Osteoblast (primary cell): ENCODE results near the gene IZUMO4. TPM values are rescaled to one million over a fixed set of nuclear protein-coding genes. Genes with fewer than 3 reads are reported as not detected.

ENCODE experiments used
- DNase-seq: peaks from one replicate; pipeline ENCODE4 v3.0.0; 2011; ENCODE audit warnings: low spot score, mixed read lengths; ENCODE audit not compliant: insufficient read length; ENCODE audit errors: missing footprints
- H2AFZ ChIP-seq: 2 replicates; pipeline ENCODE4 v1.6.0; 2011; ENCODE audit warnings: mild to moderate bottlenecking, low read length
- H3K27ac ChIP-seq: 2 replicates; pipeline ENCODE4 v1.5.1; 2011; ENCODE audit warnings: mild to moderate bottlenecking, low read depth, low read length, moderate library complexity
- H3K27me3 ChIP-seq: 2 replicates; pipeline ENCODE4 v1.6.0; 2012; ENCODE audit warnings: mild to moderate bottlenecking, control low read depth, inconsistent platforms, low read length, moderate library complexity; ENCODE audit not compliant: insufficient read depth
- H3K36me3 ChIP-seq: 2 replicates; pipeline ENCODE4 v1.5.1; 2011; ENCODE audit warnings: mild to moderate bottlenecking, low read length, control low read depth, moderate library complexity; ENCODE audit not compliant: insufficient read depth
- H3K4me1 ChIP-seq: 2 replicates; pipeline ENCODE4 v1.5.1; 2011; ENCODE audit warnings: mild to moderate bottlenecking, low read length, control low read depth, moderate library complexity; ENCODE audit not compliant: insufficient read depth
- H3K4me2 ChIP-seq: 2 replicates; pipeline ENCODE4 v1.6.0; 2011; ENCODE audit warnings: mild to moderate bottlenecking, low read length; ENCODE audit not compliant: insufficient read depth
- H3K4me3 ChIP-seq: fragments of 200-600 bp; sonication (generic); 3 replicates; pipeline ENCODE4 v1.5.1; 2012; ENCODE audit warnings: mild to moderate bottlenecking, low read length, inconsistent platforms; ENCODE audit not compliant: insufficient read depth
- H3K79me2 ChIP-seq: 2 replicates; pipeline ENCODE4 v1.6.0; 2012; ENCODE audit warnings: mild to moderate bottlenecking, low read length, control low read depth, inconsistent platforms; ENCODE audit not compliant: insufficient read depth
- H3K9me3 ChIP-seq: 2 replicates; pipeline ENCODE4 v1.5.1; 2011; ENCODE audit warnings: low read depth, low read length, control low read depth
- H4K20me1 ChIP-seq: 2 replicates; pipeline ENCODE4 v1.6.0; 2012; ENCODE audit warnings: mild to moderate bottlenecking, low read length, control low read depth; ENCODE audit not compliant: insufficient read depth
- total RNA-seq: library from RNA; depleted of rRNA; stranded (reverse); fragments of >200 nt; gene quantifications from 2 replicates; pipeline ENCODE4 v1.2.3, GENCODE V29; 2012
- TF ChIP-seq, protein P1 (sequence below): IDR thresholded peaks from 2 replicates; pipeline ENCODE4 v1.5.1; 2011; ENCODE audit warnings: mild to moderate bottlenecking, low read depth, low read length, moderate library complexity; ENCODE audit errors: extremely low read depth

Gene IZUMO4
- total RNA-seq, 1 donor: 0.36 TPM

- Histone ChIP-seq H3K4me3 (no peak overlapping the region), H3K36me3 (peaks cover 44% of the 10 kb centered on the region), H4K20me1 (peaks cover 41% of the 10 kb centered on the region), H3K4me2 (no peak overlapping the region), H3K79me2 (peaks cover 74% of the 10 kb centered on the region), H3K9me3 (no peaks in the 10 kb centered on the region), H3K27me3 (no peaks in the 10 kb centered on the region), H3K4me1 (no peaks in the 10 kb centered on the region), H2AFZ (no peak overlapping the region), H3K27ac (no peak overlapping the region)
- TF ChIP-seq, protein P1, sequence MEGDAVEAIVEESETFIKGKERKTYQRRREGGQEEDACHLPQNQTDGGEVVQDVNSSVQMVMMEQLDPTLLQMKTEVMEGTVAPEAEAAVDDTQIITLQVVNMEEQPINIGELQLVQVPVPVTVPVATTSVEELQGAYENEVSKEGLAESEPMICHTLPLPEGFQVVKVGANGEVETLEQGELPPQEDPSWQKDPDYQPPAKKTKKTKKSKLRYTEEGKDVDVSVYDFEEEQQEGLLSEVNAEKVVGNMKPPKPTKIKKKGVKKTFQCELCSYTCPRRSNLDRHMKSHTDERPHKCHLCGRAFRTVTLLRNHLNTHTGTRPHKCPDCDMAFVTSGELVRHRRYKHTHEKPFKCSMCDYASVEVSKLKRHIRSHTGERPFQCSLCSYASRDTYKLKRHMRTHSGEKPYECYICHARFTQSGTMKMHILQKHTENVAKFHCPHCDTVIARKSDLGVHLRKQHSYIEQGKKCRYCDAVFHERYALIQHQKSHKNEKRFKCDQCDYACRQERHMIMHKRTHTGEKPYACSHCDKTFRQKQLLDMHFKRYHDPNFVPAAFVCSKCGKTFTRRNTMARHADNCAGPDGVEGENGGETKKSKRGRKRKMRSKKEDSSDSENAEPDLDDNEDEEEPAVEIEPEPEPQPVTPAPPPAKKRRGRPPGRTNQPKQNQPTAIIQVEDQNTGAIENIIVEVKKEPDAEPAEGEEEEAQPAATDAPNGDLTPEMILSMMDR: no peak
- DNase-seq: no peak
These were observed 36.2 kb downstream of the IZUMO4 start for GRCh38 chr19:2132731-2133490.

- H4K20me1 ChIP-seq: peaks cover 42% of the 10 kb centered on the region
- no peaks in the 10 kb centered on the region for H3K9me3 ChIP-seq
- no peak overlapping the region for H3K4me2 ChIP-seq
- H3K27me3 ChIP-seq: no peaks in the 10 kb centered on the region
- H3K79me2 ChIP-seq: peaks cover 81% of the 10 kb centered on the region
- no peak overlapping the region for H3K27ac ChIP-seq
- TF ChIP-seq, protein P1: no peak
- peak; percentile 65 for DNase-seq
- peaks cover 42% of the 10 kb centered on the region for H3K36me3 ChIP-seq
- H3K4me1 ChIP-seq: no peaks in the 10 kb centered on the region
- H3K4me3 ChIP-seq: no peak overlapping the region
- no peak overlapping the region for H2AFZ ChIP-seq
These were observed 39.0 kb downstream of the IZUMO4 start for GRCh38 chr19:2135474-2136402.

GRCh38 chr19:2136796-2137195 lies 40.1 kb downstream of the IZUMO4 start:
- Histone ChIP-seq H3K36me3 (peaks cover 41% of the 10 kb centered on the region), H3K4me3 (no peak overlapping the region), H4K20me1 (peaks cover 46% of the 10 kb centered on the region)

More at GRCh38 chr19:2136796-2137195, 40.1 kb downstream of the IZUMO4 start:
- H3K27me3 ChIP-seq: no peaks in the 10 kb centered on the region
- H3K79me2 ChIP-seq: peaks cover 82% of the 10 kb centered on the region
- peak; percentile 66 for DNase-seq
- H3K9me3 ChIP-seq: no peaks in the 10 kb centered on the region
- H2AFZ ChIP-seq: no peak overlapping the region
- no peak overlapping the region for H3K27ac ChIP-seq
- H3K4me2 ChIP-seq: no peak overlapping the region
- TF ChIP-seq, protein P1: no peak
- H3K4me1 ChIP-seq: no peaks in the 10 kb centered on the region
